ENCODE measurements around the gene LRRIQ1. TPM values are rescaled to one million over a fixed set of nuclear protein-coding genes. Genes with fewer than 3 reads are reported as not detected.

The LRRIQ1 gene
- total RNA-seq, 1 donor from 2014 or later = 25.5 TPM

DNA sequence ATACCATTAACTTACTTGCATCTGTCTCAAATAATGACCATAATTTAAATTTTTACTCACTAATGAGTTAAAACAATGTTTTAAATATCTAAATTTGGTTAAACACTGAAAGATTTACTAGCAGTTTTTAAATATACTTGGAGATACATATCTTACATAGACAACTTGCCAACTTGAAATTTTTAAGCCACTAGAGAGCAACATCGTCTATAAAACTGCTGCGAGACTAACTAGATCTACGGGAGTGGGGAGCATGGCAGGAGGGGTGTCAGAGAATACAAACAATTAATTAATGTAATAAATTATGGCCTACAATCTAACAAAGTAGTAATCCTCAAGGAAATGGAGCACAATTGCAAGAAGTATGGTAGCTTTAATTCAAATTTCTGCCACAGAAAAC lies 120.4 kb downstream of the LRRIQ1 start:
- Histone ChIP-seq H3K79me2 (ENCODE audit: low read depth) (no peaks in the 10 kb centered on the region), H3K4me3 (no peak overlapping the region), H2AFZ (replicated peaks) (no peak overlapping the region), H4K20me1 (ENCODE audit: low read depth) (no peaks in the 10 kb centered on the region), H3K27me3 (no peaks in the 10 kb centered on the region), H3K9ac (no peak overlapping the region), H3K27ac (no peak overlapping the region), H3F3A (ENCODE audit: low read depth) (no peaks in the 10 kb centered on the region), H3K4me2 (no peak overlapping the region), H3K36me3 (no peaks in the 10 kb centered on the region), H3K9me3 (ENCODE audit: low read depth) (no peaks in the 10 kb centered on the region), H3K4me1 (no peaks in the 10 kb centered on the region)
- Mint-ChIP-seq H3K9me3 (no peaks in the 10 kb centered on the region), H3K36me3 (no peaks in the 10 kb centered on the region), H3K27ac (no peak overlapping the region), H3K4me3 (no peak overlapping the region), H3K4me1 (no peaks in the 10 kb centered on the region), H3K27me3 (ENCODE audit: insufficient read depth, low read depth) (no peaks in the 10 kb centered on the region)
- DNase-seq (ENCODE audit: low spot score) = no peak
- TF ChIP-seq EZH2 (IDR thresholded peaks at IDR 0.05) = no peak
- TF ChIP-seq, protein P1, sequence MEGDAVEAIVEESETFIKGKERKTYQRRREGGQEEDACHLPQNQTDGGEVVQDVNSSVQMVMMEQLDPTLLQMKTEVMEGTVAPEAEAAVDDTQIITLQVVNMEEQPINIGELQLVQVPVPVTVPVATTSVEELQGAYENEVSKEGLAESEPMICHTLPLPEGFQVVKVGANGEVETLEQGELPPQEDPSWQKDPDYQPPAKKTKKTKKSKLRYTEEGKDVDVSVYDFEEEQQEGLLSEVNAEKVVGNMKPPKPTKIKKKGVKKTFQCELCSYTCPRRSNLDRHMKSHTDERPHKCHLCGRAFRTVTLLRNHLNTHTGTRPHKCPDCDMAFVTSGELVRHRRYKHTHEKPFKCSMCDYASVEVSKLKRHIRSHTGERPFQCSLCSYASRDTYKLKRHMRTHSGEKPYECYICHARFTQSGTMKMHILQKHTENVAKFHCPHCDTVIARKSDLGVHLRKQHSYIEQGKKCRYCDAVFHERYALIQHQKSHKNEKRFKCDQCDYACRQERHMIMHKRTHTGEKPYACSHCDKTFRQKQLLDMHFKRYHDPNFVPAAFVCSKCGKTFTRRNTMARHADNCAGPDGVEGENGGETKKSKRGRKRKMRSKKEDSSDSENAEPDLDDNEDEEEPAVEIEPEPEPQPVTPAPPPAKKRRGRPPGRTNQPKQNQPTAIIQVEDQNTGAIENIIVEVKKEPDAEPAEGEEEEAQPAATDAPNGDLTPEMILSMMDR (IDR thresholded peaks at IDR 0.05) = no peak

DNA sequence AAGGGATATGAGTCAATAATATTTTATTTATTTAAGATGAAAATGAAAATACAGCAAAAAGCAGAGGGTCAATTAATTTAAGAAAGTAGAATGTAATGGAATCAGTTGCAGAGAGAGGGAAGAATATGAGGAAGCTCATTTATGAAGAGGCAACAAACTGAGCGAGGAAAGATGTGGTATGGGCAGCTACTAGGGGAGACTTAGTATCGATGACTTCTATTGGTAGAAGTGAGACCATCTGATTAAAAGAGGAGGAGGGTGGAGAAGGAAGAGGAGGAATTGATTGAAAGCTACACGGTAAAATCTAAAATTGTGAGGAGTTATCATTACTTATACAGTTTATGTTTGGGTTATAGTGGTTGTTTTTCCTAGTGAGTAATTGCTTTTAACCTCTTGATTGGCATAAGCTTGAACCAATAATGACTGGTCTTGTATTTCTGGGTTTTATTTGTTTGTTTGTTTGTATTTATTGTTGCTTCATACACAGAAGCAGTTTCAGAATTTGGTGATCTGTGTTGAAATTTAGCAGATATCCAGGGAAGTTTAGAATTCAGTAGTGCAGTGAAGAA lies 121.0 kb downstream of the LRRIQ1 start:
- no peaks in the 10 kb centered on the region for H3K9me3 Mint-ChIP-seq
- H3F3A ChIP-seq (ENCODE audit: low read depth) = no peaks in the 10 kb centered on the region
- no peak overlapping the region for H3K27ac Mint-ChIP-seq
- H3K9me3 ChIP-seq (ENCODE audit: low read depth) = no peaks in the 10 kb centered on the region
- H3K79me2 ChIP-seq (ENCODE audit: low read depth) = no peaks in the 10 kb centered on the region
- no peak for DNase-seq (ENCODE audit: low spot score)
- H3K27me3 ChIP-seq = no peaks in the 10 kb centered on the region
- H4K20me1 ChIP-seq (ENCODE audit: low read depth) = no peaks in the 10 kb centered on the region
- no peaks in the 10 kb centered on the region for H3K4me1 Mint-ChIP-seq
- no peak for TF ChIP-seq EZH2phosphoT487 (IDR thresholded peaks at IDR 0.05)
- TF ChIP-seq, protein P1 (IDR thresholded peaks at IDR 0.05) = no peak
- TF ChIP-seq EZH2 (IDR thresholded peaks at IDR 0.05) = no peak
- H3K27ac ChIP-seq = no peak overlapping the region
- no peak overlapping the region for H3K4me3 Mint-ChIP-seq
- no peak overlapping the region for H3K9ac ChIP-seq
- H3K36me3 ChIP-seq = no peaks in the 10 kb centered on the region
- no peaks in the 10 kb centered on the region for H3K36me3 Mint-ChIP-seq
- no peaks in the 10 kb centered on the region for H3K27me3 Mint-ChIP-seq (ENCODE audit: insufficient read depth, low read depth)
- no peaks in the 10 kb centered on the region for H3K4me1 ChIP-seq
- H2AFZ ChIP-seq (replicated peaks) = peak overlapping the region; percentile 53
- H3K4me3 ChIP-seq = no peak overlapping the region
- H3K4me2 ChIP-seq = no peak overlapping the region

DNA sequence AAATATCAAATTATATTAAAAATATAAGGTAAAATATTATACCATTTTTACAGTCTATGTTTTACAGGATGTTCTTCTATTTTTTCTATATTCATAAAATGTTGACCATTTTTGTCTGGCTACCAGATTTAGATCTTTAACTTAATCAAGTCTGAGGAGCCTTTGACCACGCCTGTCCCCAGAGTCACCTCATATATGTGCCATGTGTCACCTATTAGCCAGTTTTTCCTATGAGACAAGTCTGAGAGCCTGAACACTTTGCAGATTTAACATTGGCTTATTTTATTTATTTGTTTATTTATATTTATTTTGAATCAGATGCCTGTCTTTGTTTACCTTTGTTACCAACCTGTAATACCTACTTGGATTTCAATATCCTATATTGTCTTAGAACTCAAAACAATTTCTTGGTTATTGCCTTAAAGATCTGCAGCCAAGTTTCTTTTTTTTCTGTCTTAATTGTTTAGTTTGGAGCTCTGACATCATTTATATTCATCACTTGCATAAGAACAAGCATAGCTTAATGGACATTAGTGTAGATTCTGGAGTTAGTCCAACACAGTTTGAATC lies 127.7 kb downstream of the LRRIQ1 start:
- TF ChIP-seq EZH2 (IDR thresholded peaks at IDR 0.05) = no peak
- no peak for TF ChIP-seq EZH2phosphoT487 (IDR thresholded peaks at IDR 0.05)
- TF ChIP-seq, protein P1 (IDR thresholded peaks at IDR 0.05) = no peak

More for the DNA sequence above, 127.7 kb downstream of the LRRIQ1 start:
- Mint-ChIP-seq H3K4me1 (no peaks in the 10 kb centered on the region), H3K27me3 (ENCODE audit: insufficient read depth, low read depth) (no peaks in the 10 kb centered on the region), H3K4me3 (no peak overlapping the region), H3K27ac (no peak overlapping the region), H3K36me3 (no peaks in the 10 kb centered on the region), H3K9me3 (no peaks in the 10 kb centered on the region)
- Histone ChIP-seq H3K36me3 (no peaks in the 10 kb centered on the region), H3K9ac (no peak overlapping the region), H3F3A (ENCODE audit: low read depth) (no peaks in the 10 kb centered on the region), H3K9me3 (ENCODE audit: low read depth) (no peaks in the 10 kb centered on the region), H4K20me1 (ENCODE audit: low read depth) (no peaks in the 10 kb centered on the region), H3K4me2 (no peak overlapping the region), H3K4me3 (no peak overlapping the region), H3K4me1 (no peaks in the 10 kb centered on the region), H2AFZ (replicated peaks) (no peak overlapping the region), H3K27me3 (no peaks in the 10 kb centered on the region), H3K79me2 (ENCODE audit: low read depth) (no peaks in the 10 kb centered on the region), H3K27ac (no peak overlapping the region)
- no peak for DNase-seq (ENCODE audit: low spot score)
